Neuronal stem cell (in vitro differentiated cells): Measurements from ENCODE around the gene SMG9.

Source experiments
- DNase-seq: peaks from one replicate; pipeline ENCODE4 v3.0.0-alpha.2; 2013; ENCODE audit warnings: low spot score
- H2AFZ ChIP-seq: one replicate; pipeline ENCODE4 v1.6.1; 2013; ENCODE audit warnings: mild to moderate bottlenecking, low read length, inconsistent platforms
- H2AK5ac ChIP-seq: 2 replicates; pipeline ENCODE4 v1.6.1; 2013; ENCODE audit warnings: low read depth, mild to moderate bottlenecking, inconsistent platforms, low read length, moderate library complexity, mixed read lengths
- H2BK120ac ChIP-seq: 2 replicates; pipeline ENCODE4 v1.6.1; 2013; ENCODE audit warnings: low read depth, mild to moderate bottlenecking, inconsistent platforms, low read length, moderate library complexity, mixed read lengths
- H2BK12ac ChIP-seq: one replicate; pipeline ENCODE4 v1.6.1; 2013; ENCODE audit warnings: low read length, inconsistent platforms
- H2BK15ac ChIP-seq: 2 replicates; pipeline ENCODE4 v1.6.1; 2013; ENCODE audit warnings: mild to moderate bottlenecking, low read length, inconsistent platforms, mixed read lengths
- H2BK5ac ChIP-seq: one replicate; pipeline ENCODE4 v1.6.1; 2013; ENCODE audit warnings: inconsistent platforms, mild to moderate bottlenecking, low read length, moderate library complexity
- H3K14ac ChIP-seq: one replicate; pipeline ENCODE4 v1.6.1; 2013; ENCODE audit warnings: low read length, inconsistent platforms
- H3K18ac ChIP-seq: 2 replicates; pipeline ENCODE4 v1.6.1; 2013; ENCODE audit warnings: low read length, inconsistent platforms
- H3K23ac ChIP-seq: 2 replicates; pipeline ENCODE4 v1.6.1; 2013; ENCODE audit warnings: low read depth, mild to moderate bottlenecking, mixed read lengths, low read length, inconsistent platforms; ENCODE audit not compliant: poor library complexity
- H3K27ac ChIP-seq: replicated peaks from 3 replicates; pipeline ENCODE4 v1.5.1; 2013; ENCODE audit warnings: low read length, inconsistent platforms
- H3K27me3 ChIP-seq, 3 experiments: 2 replicates each; pipeline ENCODE4 v1.6.1; 2013; ENCODE audit warnings: low read length in 3 of 3, mild to moderate bottlenecking in 2 of 3, inconsistent platforms in 1 of 3, low read depth in 1 of 3, mixed read lengths in 1 of 3, moderate library complexity in 1 of 3; ENCODE audit not compliant: control insufficient read depth in 3 of 3, insufficient read depth in 3 of 3
- H3K36me3 ChIP-seq, 2 donors: replicated peaks in 1 of 2; 2 replicates each; pipeline ENCODE4 v1.6.1; 2013; ENCODE audit warnings: low read length in 2 of 2; ENCODE audit not compliant: control insufficient read depth in 2 of 2, insufficient read depth in 2 of 2
- H3K4ac ChIP-seq: 2 replicates; pipeline ENCODE4 v1.6.1; 2013; ENCODE audit warnings: inconsistent platforms, mild to moderate bottlenecking, low read length, moderate library complexity
- H3K4me1 ChIP-seq, 2 donors: 1 replicate in 1 of 2; 2 replicates in 1 of 2; pipeline ENCODE4 v1.6.1; 2013; ENCODE audit warnings: low read length in 2 of 2, low read depth in 1 of 2; ENCODE audit not compliant: control insufficient read depth in 2 of 2, insufficient read depth in 1 of 2
- H3K4me2 ChIP-seq: one replicate; pipeline ENCODE4 v1.6.1; 2013; ENCODE audit warnings: mild to moderate bottlenecking, low read length, inconsistent platforms; ENCODE audit not compliant: insufficient read depth, poor library complexity, severe bottlenecking
- H3K4me3 ChIP-seq, 2 donors: 2 replicates each; pipeline ENCODE4 v1.5.1; 2013; ENCODE audit warnings: low read length in 2 of 2, mild to moderate bottlenecking in 2 of 2, inconsistent platforms in 1 of 2, moderate library complexity in 1 of 2
- H3K79me1 ChIP-seq: one replicate; pipeline ENCODE4 v1.6.1; 2013; ENCODE audit warnings: low read depth, mild to moderate bottlenecking, inconsistent platforms, low read length, moderate library complexity
- H3K9ac ChIP-seq: one replicate; pipeline ENCODE4 v1.6.1; 2013; ENCODE audit warnings: mild to moderate bottlenecking, low read depth, low read length, inconsistent platforms; ENCODE audit not compliant: poor library complexity
- H3K9me3 ChIP-seq, 2 donors: replicated peaks in 1 of 2; 2 replicates each; pipeline versions ENCODE3 to v1.6.1; 2013; ENCODE audit warnings: low read length in 2 of 2, mild to moderate bottlenecking in 2 of 2, inconsistent platforms in 1 of 2, low read depth in 1 of 2, mixed read lengths in 1 of 2, moderate library complexity in 1 of 2; ENCODE audit not compliant: control insufficient read depth in 2 of 2, insufficient read depth in 1 of 2
- H4K8ac ChIP-seq: one replicate; pipeline ENCODE4 v1.6.1; 2013; ENCODE audit warnings: low read depth, mild to moderate bottlenecking, inconsistent platforms, low read length, moderate library complexity
- H4K91ac ChIP-seq: one replicate; pipeline ENCODE4 v1.6.1; 2013; ENCODE audit warnings: low read length, low read depth, mild to moderate bottlenecking, inconsistent platforms; ENCODE audit not compliant: poor library complexity
- WGBS, 2 donors: extraction: QIAGEN DNeasy Blood & Tissue Kit; methylation state at CpG; one replicate each; pipeline ENCODE4 v1.1.7; 2013; ENCODE audit warnings: missing lambda C conversion rate in 2 of 2, mixed read lengths in 1 of 2; ENCODE audit not compliant: insufficient read length in 2 of 2, insufficient replicate concordance in 1 of 2; ENCODE audit errors: extremely low coverage in 2 of 2; 5-methylcytosine and 5-hydroxymethylcytosine counted together

The SMG9 gene

GRCh38 chr19:43692877-43693276 is 61.9 kb downstream of the SMG9 start:
- H3K36me3 ChIP-seq, result no peaks in the 10 kb centered on the region
- no peak overlapping the region for H3K4me2 ChIP-seq
- H3K4me3 ChIP-seq, result no peak overlapping the region
- no peak overlapping the region for H3K18ac ChIP-seq
- WGBS, 2 donors, result no CpG with 5 or more reads among the region's 4 CpGs
- DNase-seq, result no peak
- no peak overlapping the region for H2BK15ac ChIP-seq
- no peak overlapping the region for H2AFZ ChIP-seq
- H2BK5ac ChIP-seq, result no peak overlapping the region
- peaks cover under 1 to 6% of the 10 kb centered on the region in 2 donors for H3K4me1 ChIP-seq
- H4K8ac ChIP-seq, result no peak overlapping the region
- H3K9me3 ChIP-seq, result peaks cover 4 to 15% of the 10 kb centered on the region in 2 donors
- H3K27me3 ChIP-seq, result peaks cover 0 to 9% (median 2%) of the 10 kb centered on the region in 3 experiments
- H3K27ac ChIP-seq, result no peak overlapping the region
- no peaks in the 10 kb centered on the region for H3K79me1 ChIP-seq
- no peak overlapping the region for H3K23ac ChIP-seq
- H4K91ac ChIP-seq, result no peak overlapping the region
- H3K4ac ChIP-seq, result no peak overlapping the region
- H2BK120ac ChIP-seq, result no peak overlapping the region
- no peak overlapping the region for H2BK12ac ChIP-seq
- no peak overlapping the region for H3K9ac ChIP-seq
- no peak overlapping the region for H2AK5ac ChIP-seq
- no peak overlapping the region for H3K14ac ChIP-seq

GRCh38 chr19:43692385-43692784 is 62.4 kb downstream of the SMG9 start:
- no peak for DNase-seq
- H4K8ac ChIP-seq, result no peak overlapping the region
- H3K9ac ChIP-seq, result no peak overlapping the region
- H3K79me1 ChIP-seq, result no peaks in the 10 kb centered on the region
- H3K4me1 ChIP-seq, result peaks cover 6 to 9% of the 10 kb centered on the region in 2 donors
- no peak overlapping the region for H3K23ac ChIP-seq
- H3K18ac ChIP-seq, result no peak overlapping the region
- peaks cover 0 to 9% (median 0%) of the 10 kb centered on the region in 3 experiments for H3K27me3 ChIP-seq
- no peak overlapping the region for H2BK15ac ChIP-seq
- no peak overlapping the region for H3K4me2 ChIP-seq
- no peak overlapping the region for H2BK5ac ChIP-seq
- H2BK12ac ChIP-seq, result no peak overlapping the region
- H2AFZ ChIP-seq, result no peak overlapping the region
- no peak overlapping the region for H4K91ac ChIP-seq
- H2BK120ac ChIP-seq, result no peak overlapping the region
- WGBS, 2 donors, result no CpG with 5 or more reads among the region's 2 CpGs
- peaks cover 4 to 15% of the 10 kb centered on the region in 2 donors for H3K9me3 ChIP-seq
- no peak overlapping the region for H2AK5ac ChIP-seq
- no peak overlapping the region for H3K14ac ChIP-seq
- no peak overlapping the region for H3K4ac ChIP-seq
- H3K4me3 ChIP-seq, result no peak overlapping the region
- H3K36me3 ChIP-seq, result no peaks in the 10 kb centered on the region
- no peak overlapping the region for H3K27ac ChIP-seq

DNA sequence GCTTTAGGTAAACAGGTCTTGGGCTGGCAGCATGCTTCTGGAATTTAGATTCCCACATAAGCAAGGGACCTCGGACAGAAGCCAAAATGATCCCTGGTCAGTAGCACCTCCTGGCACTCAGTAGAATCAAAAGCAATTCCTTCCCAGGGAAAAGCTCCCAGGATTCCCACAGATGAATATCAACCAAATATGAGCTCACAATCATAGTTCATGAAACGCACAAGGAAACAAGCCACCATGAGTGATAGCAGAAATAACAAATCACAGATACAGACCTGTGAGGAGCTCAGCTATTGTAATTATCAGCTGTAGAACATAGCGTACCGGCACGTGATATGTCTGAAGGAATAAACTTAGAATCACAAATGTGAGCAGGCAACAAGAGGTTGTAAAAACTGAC is 63.0 kb downstream of the SMG9 start:
- H3K18ac ChIP-seq, result no peak overlapping the region
- H2BK15ac ChIP-seq, result no peak overlapping the region
- H4K8ac ChIP-seq, result no peak overlapping the region
- H3K27ac ChIP-seq, result no peak overlapping the region
- no peak overlapping the region for H3K14ac ChIP-seq
- no peak for DNase-seq
- no peak overlapping the region for H3K9ac ChIP-seq
- no peak overlapping the region for H2BK12ac ChIP-seq
- H3K23ac ChIP-seq, result no peak overlapping the region
- H3K79me1 ChIP-seq, result no peaks in the 10 kb centered on the region
- no peak overlapping the region for H2BK120ac ChIP-seq
- H2AK5ac ChIP-seq, result no peak overlapping the region
- peaks cover 4 to 13% of the 10 kb centered on the region in 2 donors for H3K9me3 ChIP-seq
- no CpG with 5 or more reads among the region's 5 CpGs for WGBS, 2 donors
- no peak overlapping the region for H4K91ac ChIP-seq
- no peaks in the 10 kb centered on the region for H3K36me3 ChIP-seq
- no peak overlapping the region for H2BK5ac ChIP-seq
- H3K4me3 ChIP-seq, result no peak overlapping the region
- peaks cover 0 to 9% (median 0%) of the 10 kb centered on the region in 3 experiments for H3K27me3 ChIP-seq
- H3K4me2 ChIP-seq, result no peak overlapping the region
- H3K4ac ChIP-seq, result no peak overlapping the region
- no peak overlapping the region for H2AFZ ChIP-seq
- peaks cover 12 to 13% of the 10 kb centered on the region in 2 donors for H3K4me1 ChIP-seq

GRCh38 chr19:43690890-43691289 is 63.9 kb downstream of the SMG9 start:
- no peak overlapping the region for H3K4ac ChIP-seq
- H2BK12ac ChIP-seq, result no peak overlapping the region
- WGBS, 2 donors, result no CpG with 5 or more reads among the region's 3 CpGs
- peaks cover 0 to 9% (median 0%) of the 10 kb centered on the region in 3 experiments for H3K27me3 ChIP-seq
- no peak for DNase-seq
- no peak overlapping the region for H3K4me2 ChIP-seq
- no peak overlapping the region for H2BK15ac ChIP-seq
- H2AK5ac ChIP-seq, result no peak overlapping the region
- H4K8ac ChIP-seq, result no peak overlapping the region
- H4K91ac ChIP-seq, result no peak overlapping the region
- no peak overlapping the region for H3K18ac ChIP-seq
- no peak overlapping the region for H3K23ac ChIP-seq
- H3K9ac ChIP-seq, result no peak overlapping the region
- H3K4me1 ChIP-seq, result peaks cover 12 to 18% of the 10 kb centered on the region in 2 donors
- H3K9me3 ChIP-seq, result peaks cover 4 to 10% of the 10 kb centered on the region in 2 donors
- H2BK120ac ChIP-seq, result no peak overlapping the region
- H3K4me3 ChIP-seq, result no peak overlapping the region
- H3K14ac ChIP-seq, result no peak overlapping the region
- no peaks in the 10 kb centered on the region for H3K36me3 ChIP-seq
- no peak overlapping the region for H2AFZ ChIP-seq
- no peaks in the 10 kb centered on the region for H3K79me1 ChIP-seq
- no peak overlapping the region for H3K27ac ChIP-seq
- H2BK5ac ChIP-seq, result no peak overlapping the region
